ENCODE data around the gene KIAA0825. TPM values are rescaled to one million over a fixed set of nuclear protein-coding genes. Genes with fewer than 3 reads are reported as not detected.
"Not testable (repeated sequence)": the region's sequence is repeated elsewhere in the genome, so short reads cannot be mapped to it uniquely, and the experiment has no call there.

Gene KIAA0825
- polyA plus RNA-seq, 2 donors: 0.29 to 0.38 TPM

DNA sequence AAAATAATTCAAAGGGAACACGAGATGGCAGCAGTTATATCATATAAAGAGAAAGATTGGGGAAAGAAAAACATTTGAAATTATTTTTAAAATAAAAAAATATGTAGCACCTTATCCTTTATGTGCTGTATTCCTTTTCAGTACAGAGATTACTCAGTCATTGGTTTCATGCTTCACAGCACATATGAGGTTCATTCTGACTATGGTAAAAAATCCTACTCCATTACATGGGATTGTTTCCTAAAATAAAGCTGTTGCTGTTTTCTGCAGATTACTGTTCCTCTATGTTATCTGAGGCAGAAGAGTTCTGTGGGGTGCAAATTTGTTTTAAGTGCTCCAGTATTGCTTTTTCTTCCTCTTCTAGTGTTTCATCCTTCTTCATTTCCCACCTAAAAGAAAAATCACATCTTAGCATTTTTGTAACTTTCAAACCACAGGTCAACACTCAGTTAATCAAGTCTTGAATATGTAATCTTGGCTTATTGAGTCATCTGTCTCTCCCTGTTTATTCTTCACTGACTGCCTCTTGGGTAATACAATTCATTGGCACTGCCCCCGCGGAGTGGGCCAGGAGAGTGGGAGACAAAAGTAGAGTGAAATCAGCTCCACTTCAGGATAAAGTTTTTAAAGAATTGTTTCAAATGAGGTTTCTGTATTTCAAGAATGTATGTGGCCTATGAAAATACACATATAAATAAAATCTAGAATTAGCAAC lies 464.5 kb downstream of the KIAA0825 start:
- H3K4me1 ChIP-seq (ENCODE audit: control insufficient read depth in 2 of 2, insufficient read depth in 2 of 2, low read length in 1 of 2): no peaks in the 10 kb centered on the region
- H3K36me3 ChIP-seq (ENCODE audit: control insufficient read depth in 2 of 2, insufficient read depth in 2 of 2, low read length in 1 of 2): no peaks in the 10 kb centered on the region
- H3K27me3 ChIP-seq (ENCODE audit: control insufficient read depth in 1 of 2, insufficient read depth in 2 of 2, low read length in 2 of 2): no peaks in the 10 kb centered on the region
- H3K4me3 ChIP-seq (ENCODE audit: low read depth in 1 of 2, low read length in 2 of 2): no peak overlapping the region
- no peaks in the 10 kb centered on the region for H3K9me3 ChIP-seq (ENCODE audit: control insufficient read depth in 2 of 2, insufficient read depth in 1 of 2, low read depth in 1 of 2, low read length in 1 of 2)
- WGBS, 2 donors: 84 to 88% methylated on average over 3 of the region's 3 CpGs
- no peak overlapping the region for H3K27ac ChIP-seq (ENCODE audit: low read depth in 2 of 2, low read length in 1 of 2)

DNA sequence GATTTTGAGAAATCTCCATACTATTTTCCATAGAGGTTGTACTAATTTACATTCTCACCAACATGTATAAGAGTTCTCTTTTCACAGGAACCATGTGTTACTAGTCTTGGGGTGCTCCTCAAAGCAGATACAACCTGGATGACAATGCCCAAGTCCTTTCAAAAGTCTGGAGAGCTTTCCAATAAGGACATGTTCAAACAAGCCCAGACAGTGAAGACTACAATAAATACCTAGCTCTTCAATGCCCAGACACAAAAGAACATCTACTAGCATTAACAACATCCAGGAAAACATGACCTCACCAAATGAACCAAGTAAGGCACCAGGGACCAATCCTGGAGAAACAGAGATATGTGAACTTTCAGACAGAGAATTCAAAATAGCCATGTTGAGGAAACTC lies 474.8 kb downstream of the KIAA0825 start:
- H3K27ac ChIP-seq (ENCODE audit: low read depth in 2 of 2, low read length in 1 of 2); H3K9me3 ChIP-seq (ENCODE audit: control insufficient read depth in 2 of 2, insufficient read depth in 1 of 2, low read depth in 1 of 2, low read length in 1 of 2); H3K36me3 ChIP-seq (ENCODE audit: control insufficient read depth in 2 of 2, insufficient read depth in 2 of 2, low read length in 1 of 2); H3K27me3 ChIP-seq (ENCODE audit: control insufficient read depth in 1 of 2, insufficient read depth in 2 of 2, low read length in 2 of 2); H3K4me3 ChIP-seq (ENCODE audit: low read depth in 1 of 2, low read length in 2 of 2); H3K4me1 ChIP-seq (ENCODE audit: control insufficient read depth in 2 of 2, insufficient read depth in 2 of 2, low read length in 1 of 2): not testable (repeated sequence)

DNA sequence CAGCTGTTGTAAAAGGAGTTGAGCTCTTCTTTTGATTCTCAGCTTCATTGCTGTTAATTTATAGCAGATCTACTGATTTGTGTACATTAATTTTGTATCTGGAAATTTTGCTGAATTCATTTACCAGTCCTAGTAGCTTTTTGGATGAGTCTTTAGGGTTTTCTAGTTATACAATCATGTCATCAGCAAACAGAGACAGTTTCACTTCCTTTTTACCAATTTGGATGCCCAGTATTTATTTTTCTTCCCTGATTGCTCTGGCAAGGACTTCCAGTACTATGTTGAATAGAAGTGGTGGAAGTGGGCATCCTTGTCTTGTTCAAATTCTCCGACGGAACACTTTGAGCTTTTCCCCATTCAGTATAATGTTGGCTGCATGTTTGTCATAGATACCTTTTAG lies 478.1 kb downstream of the KIAA0825 start:
- Histone ChIP-seq H3K9me3 (ENCODE audit: control insufficient read depth in 2 of 2, insufficient read depth in 1 of 2, low read depth in 1 of 2, low read length in 1 of 2) (no peaks in the 10 kb centered on the region), H3K27me3 (ENCODE audit: control insufficient read depth in 1 of 2, insufficient read depth in 2 of 2, low read length in 2 of 2) (no peaks in the 10 kb centered on the region), H3K36me3 (ENCODE audit: control insufficient read depth in 2 of 2, insufficient read depth in 2 of 2, low read length in 1 of 2) (no peaks in the 10 kb centered on the region), H3K27ac (ENCODE audit: low read depth in 2 of 2, low read length in 1 of 2) (no peak overlapping the region), H3K4me3 (ENCODE audit: low read depth in 1 of 2, low read length in 2 of 2) (no peak overlapping the region), H3K4me1 (ENCODE audit: control insufficient read depth in 2 of 2, insufficient read depth in 2 of 2, low read length in 1 of 2) (no peaks in the 10 kb centered on the region)
- 95 to 100% methylated on average over 2 of the region's 2 CpGs for WGBS, 2 donors

DNA sequence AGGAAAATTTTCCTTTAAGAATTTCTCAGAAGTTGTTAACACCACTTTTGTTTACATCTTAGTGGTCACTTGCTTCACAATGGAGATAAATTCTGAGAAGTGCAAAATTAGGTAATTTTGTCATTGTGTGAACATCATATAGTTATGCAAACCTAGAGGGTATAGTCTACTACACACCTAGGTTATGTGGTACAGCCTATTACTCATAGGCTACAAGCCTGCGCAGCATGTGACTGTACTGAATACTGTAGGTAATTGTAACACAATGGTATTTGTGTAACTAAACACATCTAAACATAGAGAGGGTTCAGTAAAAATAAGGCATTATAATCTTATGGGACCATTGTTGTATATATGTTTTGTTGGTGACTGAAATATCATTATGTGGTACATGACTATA lies 488.3 kb downstream of the KIAA0825 start:
- no peaks in the 10 kb centered on the region for H3K9me3 ChIP-seq (ENCODE audit: control insufficient read depth in 2 of 2, insufficient read depth in 1 of 2, low read depth in 1 of 2, low read length in 1 of 2)
- H3K27me3 ChIP-seq (ENCODE audit: control insufficient read depth in 1 of 2, insufficient read depth in 2 of 2, low read length in 2 of 2): no peaks in the 10 kb centered on the region
- 97 to 100% methylated on average over 1 of the region's 1 CpG for WGBS, 2 donors
- no peak overlapping the region for H3K4me3 ChIP-seq (ENCODE audit: low read depth in 1 of 2, low read length in 2 of 2)
- H3K36me3 ChIP-seq (ENCODE audit: control insufficient read depth in 2 of 2, insufficient read depth in 2 of 2, low read length in 1 of 2): no peaks in the 10 kb centered on the region
- no peaks in the 10 kb centered on the region for H3K4me1 ChIP-seq (ENCODE audit: control insufficient read depth in 2 of 2, insufficient read depth in 2 of 2, low read length in 1 of 2)
- H3K27ac ChIP-seq (ENCODE audit: low read depth in 2 of 2, low read length in 1 of 2): no peak overlapping the region

DNA sequence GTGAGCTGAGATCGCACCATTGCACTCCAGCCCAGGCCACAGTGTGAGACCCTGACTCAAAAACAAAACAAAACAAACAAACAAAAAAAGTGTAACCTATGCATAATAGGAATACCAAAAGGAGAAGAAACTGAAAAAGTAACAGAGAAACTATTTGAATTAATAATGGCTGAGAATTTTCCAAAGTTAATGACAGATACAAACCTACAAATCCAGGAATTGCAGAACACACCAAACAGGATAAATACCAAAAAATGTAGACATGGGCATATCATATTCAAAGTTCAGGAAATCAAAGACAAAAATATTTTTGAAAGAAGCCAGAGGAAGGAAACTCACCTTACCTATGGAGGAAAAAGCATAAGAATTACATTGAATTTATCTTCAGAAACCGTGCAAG lies 493.3 kb downstream of the KIAA0825 start:
- 81 to 87% methylated on average over 2 of the region's 2 CpGs for WGBS, 2 donors
- Histone ChIP-seq H3K9me3 (ENCODE audit: control insufficient read depth in 2 of 2, insufficient read depth in 1 of 2, low read depth in 1 of 2, low read length in 1 of 2) (no peaks in the 10 kb centered on the region), H3K27ac (ENCODE audit: low read depth in 2 of 2, low read length in 1 of 2) (no peak overlapping the region), H3K4me1 (ENCODE audit: control insufficient read depth in 2 of 2, insufficient read depth in 2 of 2, low read length in 1 of 2) (no peaks in the 10 kb centered on the region), H3K36me3 (ENCODE audit: control insufficient read depth in 2 of 2, insufficient read depth in 2 of 2, low read length in 1 of 2) (no peaks in the 10 kb centered on the region), H3K4me3 (ENCODE audit: low read depth in 1 of 2, low read length in 2 of 2) (no peak overlapping the region), H3K27me3 (ENCODE audit: control insufficient read depth in 1 of 2, insufficient read depth in 2 of 2, low read length in 2 of 2) (no peaks in the 10 kb centered on the region)

DNA sequence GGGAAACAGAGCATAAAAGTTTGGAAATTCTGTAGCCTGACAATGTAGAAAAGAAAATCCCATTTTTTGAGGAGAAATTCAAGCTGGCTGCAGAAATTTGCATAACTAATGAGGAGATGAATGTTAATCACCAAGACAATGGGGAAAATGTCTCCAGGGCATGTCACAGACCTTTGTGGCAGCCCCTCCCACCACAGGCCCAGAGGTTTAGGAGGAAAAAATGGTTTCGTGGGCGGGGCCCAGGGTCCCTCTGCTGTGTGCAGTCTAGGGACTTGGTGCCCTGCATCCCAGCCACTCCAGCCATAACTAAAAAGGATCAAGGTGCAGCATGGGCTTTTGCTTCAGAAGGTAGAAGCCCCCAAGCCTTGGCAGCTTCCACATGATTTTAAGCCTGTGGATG lies 502.1 kb downstream of the KIAA0825 start:
- not testable (repeated sequence) for H3K36me3 ChIP-seq (ENCODE audit: control insufficient read depth in 2 of 2, insufficient read depth in 2 of 2, low read length in 1 of 2)
- WGBS, 2 donors: 94 to 96% methylated on average over 2 of the region's 2 CpGs

DNA sequence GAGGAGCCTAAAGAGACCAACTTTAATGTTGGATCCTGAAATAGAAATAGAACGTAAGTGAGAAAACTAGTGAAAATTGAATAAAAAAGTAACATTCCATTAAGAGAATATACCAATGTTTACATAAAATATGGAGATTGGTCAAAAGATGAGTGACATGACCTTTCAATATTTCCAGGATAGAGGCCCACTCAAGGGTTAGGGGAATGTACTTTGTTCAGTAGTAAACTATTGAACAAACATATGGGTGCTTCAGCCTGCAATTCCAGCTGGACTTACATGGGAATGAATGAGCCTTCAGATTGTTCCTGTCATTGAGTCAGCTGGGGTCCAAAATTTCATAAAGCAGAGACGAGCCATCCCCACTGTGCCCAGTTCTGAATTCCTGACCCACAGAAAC lies 505.3 kb downstream of the KIAA0825 start:
- Histone ChIP-seq H3K27ac (ENCODE audit: low read depth in 2 of 2, low read length in 1 of 2) (no peak overlapping the region), H3K9me3 (ENCODE audit: control insufficient read depth in 2 of 2, insufficient read depth in 1 of 2, low read depth in 1 of 2, low read length in 1 of 2) (peaks cover 2 to 5% of the 10 kb centered on the region in 2 donors), H3K4me1 (ENCODE audit: control insufficient read depth in 2 of 2, insufficient read depth in 2 of 2, low read length in 1 of 2) (no peaks in the 10 kb centered on the region), H3K27me3 (ENCODE audit: control insufficient read depth in 1 of 2, insufficient read depth in 2 of 2, low read length in 2 of 2) (no peaks in the 10 kb centered on the region), H3K4me3 (ENCODE audit: low read depth in 1 of 2, low read length in 2 of 2) (no peak overlapping the region), H3K36me3 (ENCODE audit: control insufficient read depth in 2 of 2, insufficient read depth in 2 of 2, low read length in 1 of 2) (no peaks in the 10 kb centered on the region)
- WGBS, 2 donors: 80 to 95% methylated on average over 2 of the region's 2 CpGs

More for the DNA sequence above, 502.1 kb downstream of the KIAA0825 start:
- H3K27ac ChIP-seq (ENCODE audit: low read depth in 2 of 2, low read length in 1 of 2); H3K27me3 ChIP-seq (ENCODE audit: control insufficient read depth in 1 of 2, insufficient read depth in 2 of 2, low read length in 2 of 2); H3K4me3 ChIP-seq (ENCODE audit: low read depth in 1 of 2, low read length in 2 of 2); H3K9me3 ChIP-seq (ENCODE audit: control insufficient read depth in 2 of 2, insufficient read depth in 1 of 2, low read depth in 1 of 2, low read length in 1 of 2); H3K4me1 ChIP-seq (ENCODE audit: control insufficient read depth in 2 of 2, insufficient read depth in 2 of 2, low read length in 1 of 2): not testable (repeated sequence)

DNA sequence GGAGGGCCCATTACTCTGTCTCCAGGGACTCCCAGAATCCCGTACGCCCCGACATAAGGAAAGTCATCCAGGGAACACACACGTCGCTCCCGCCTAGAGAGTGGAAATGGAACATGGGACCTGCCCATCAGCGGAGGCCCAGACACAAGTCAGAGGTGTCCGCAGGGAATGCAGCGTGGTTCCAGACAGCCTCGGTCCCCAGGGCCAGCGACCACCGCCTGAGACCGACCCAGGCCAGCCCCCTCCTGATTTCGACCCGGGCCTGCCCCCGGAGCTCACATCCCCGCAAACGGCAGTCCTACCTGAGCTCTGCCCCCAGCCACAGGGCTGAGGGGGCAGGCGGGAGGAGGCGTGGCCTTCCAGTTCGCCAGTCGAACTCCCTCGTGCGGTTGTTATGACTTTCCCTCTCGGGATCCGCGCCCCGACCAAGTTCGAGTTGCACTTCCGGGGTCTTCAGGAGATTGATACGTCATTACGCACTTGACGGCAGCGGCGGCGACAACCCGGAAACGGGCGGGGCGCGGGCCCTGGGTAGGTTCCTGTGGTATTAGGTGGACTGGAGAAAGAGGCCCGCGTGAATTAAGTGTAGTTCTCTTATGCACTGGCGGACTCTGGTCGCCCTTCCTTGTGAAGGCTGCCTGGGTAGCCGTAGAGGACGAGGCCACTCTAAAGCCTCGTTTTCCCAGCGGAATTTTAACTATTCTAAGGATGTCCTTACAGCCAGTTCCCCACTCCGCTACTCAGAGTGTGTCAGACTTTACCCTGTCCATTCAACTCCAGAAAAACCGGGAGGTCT lies 507.0 kb downstream of the KIAA0825 start:
- Histone ChIP-seq H3K4me3 (ENCODE audit: low read depth in 1 of 2, low read length in 2 of 2) (peak overlapping the region; percentile 76 to 95), H3K4me1 (ENCODE audit: control insufficient read depth in 2 of 2, insufficient read depth in 2 of 2, low read length in 1 of 2) (no peaks in the 10 kb centered on the region), H3K36me3 (ENCODE audit: control insufficient read depth in 2 of 2, insufficient read depth in 2 of 2, low read length in 1 of 2) (no peaks in the 10 kb centered on the region), H3K9me3 (ENCODE audit: control insufficient read depth in 2 of 2, insufficient read depth in 1 of 2, low read depth in 1 of 2, low read length in 1 of 2) (peaks cover 1% of the 10 kb centered on the region in 2 donors), H3K27me3 (ENCODE audit: control insufficient read depth in 1 of 2, insufficient read depth in 2 of 2, low read length in 2 of 2) (no peaks in the 10 kb centered on the region), H3K27ac (ENCODE audit: low read depth in 2 of 2, low read length in 1 of 2) (peak overlapping the region; percentile 81 to 91)
- WGBS, 2 donors: 2 to 3% methylated on average over 50 to 51 of the region's 51 CpGs

DNA sequence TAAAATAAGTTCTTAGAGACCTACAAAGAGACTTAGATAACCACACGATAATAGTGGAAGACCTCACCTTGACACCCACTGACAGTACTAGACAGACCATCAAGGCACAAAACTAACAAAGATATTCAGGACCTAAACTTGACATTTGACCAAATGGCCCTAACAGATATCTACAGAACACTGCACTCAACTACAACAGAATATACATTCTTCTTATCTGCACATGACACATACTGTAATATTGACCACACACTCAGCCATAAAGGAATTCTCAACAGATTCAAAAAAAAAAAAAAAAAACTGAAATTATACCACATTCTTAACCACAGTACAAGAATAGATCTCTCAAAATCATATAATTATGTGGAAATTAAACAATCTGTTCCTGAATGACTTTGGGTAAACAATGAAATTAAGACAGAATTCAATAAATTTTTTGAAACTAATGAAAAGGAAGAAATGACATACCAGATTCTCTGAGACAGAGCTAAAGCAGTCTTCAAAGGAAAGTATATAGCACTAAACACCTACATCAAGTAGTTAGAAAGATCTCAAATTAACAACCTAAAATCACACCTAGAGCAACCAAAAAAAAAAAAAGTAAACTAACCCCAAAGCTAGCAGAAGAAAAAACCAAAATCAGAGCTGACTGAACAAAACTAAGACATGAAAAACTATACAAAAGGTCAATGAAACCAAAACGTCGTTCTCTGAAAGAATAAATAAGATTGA lies 514.7 kb downstream of the KIAA0825 start:
- Histone ChIP-seq H3K4me1 (ENCODE audit: control insufficient read depth in 2 of 2, insufficient read depth in 2 of 2, low read length in 1 of 2) (no peaks in the 10 kb centered on the region), H3K9me3 (ENCODE audit: control insufficient read depth in 2 of 2, insufficient read depth in 1 of 2, low read depth in 1 of 2, low read length in 1 of 2) (no peaks in the 10 kb centered on the region), H3K4me3 (ENCODE audit: low read depth in 1 of 2, low read length in 2 of 2) (no peak overlapping the region), H3K27me3 (ENCODE audit: control insufficient read depth in 1 of 2, insufficient read depth in 2 of 2, low read length in 2 of 2) (no peaks in the 10 kb centered on the region), H3K27ac (ENCODE audit: low read depth in 2 of 2, low read length in 1 of 2) (no peak overlapping the region), H3K36me3 (ENCODE audit: control insufficient read depth in 2 of 2, insufficient read depth in 2 of 2, low read length in 1 of 2) (no peaks in the 10 kb centered on the region)
- 63 to 75% methylated on average over 3 of the region's 3 CpGs for WGBS, 2 donors

Measured in esophagus (tissue), 2 donors.